ENCODE data around the gene GALNT6.
"Not testable (repeated sequence)": the region's sequence is repeated elsewhere in the genome, so short reads cannot be mapped to it uniquely, and the experiment has no call there.

The GALNT6 gene

DNA sequence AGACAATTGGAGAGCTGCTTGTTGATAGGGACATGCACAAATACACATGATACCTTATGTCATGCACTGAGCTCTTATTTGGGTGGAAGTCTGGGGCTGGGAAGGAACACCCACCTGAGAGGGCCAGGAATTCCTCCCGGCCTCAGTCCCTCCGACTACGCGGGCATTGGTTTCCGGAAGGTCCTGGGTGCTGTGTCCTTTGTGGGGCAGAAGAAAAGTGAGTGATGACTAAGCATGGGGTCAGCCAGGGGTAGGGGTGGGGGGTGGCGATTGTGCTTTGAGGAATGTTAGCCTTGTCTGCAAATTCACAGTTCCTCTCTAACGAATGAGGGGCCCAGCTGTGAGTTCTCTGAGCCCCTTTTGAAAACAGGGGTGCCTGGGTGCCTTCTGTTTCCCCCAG lies 45.5 kb downstream of the GALNT6 start:
- H3K27ac ChIP-seq = no peak overlapping the region
- no peak for TF ChIP-seq ZFX (IDR thresholded peaks at IDR 0.05; ENCODE audit: borderline replicate concordance)
- TF ChIP-seq, protein P1, sequence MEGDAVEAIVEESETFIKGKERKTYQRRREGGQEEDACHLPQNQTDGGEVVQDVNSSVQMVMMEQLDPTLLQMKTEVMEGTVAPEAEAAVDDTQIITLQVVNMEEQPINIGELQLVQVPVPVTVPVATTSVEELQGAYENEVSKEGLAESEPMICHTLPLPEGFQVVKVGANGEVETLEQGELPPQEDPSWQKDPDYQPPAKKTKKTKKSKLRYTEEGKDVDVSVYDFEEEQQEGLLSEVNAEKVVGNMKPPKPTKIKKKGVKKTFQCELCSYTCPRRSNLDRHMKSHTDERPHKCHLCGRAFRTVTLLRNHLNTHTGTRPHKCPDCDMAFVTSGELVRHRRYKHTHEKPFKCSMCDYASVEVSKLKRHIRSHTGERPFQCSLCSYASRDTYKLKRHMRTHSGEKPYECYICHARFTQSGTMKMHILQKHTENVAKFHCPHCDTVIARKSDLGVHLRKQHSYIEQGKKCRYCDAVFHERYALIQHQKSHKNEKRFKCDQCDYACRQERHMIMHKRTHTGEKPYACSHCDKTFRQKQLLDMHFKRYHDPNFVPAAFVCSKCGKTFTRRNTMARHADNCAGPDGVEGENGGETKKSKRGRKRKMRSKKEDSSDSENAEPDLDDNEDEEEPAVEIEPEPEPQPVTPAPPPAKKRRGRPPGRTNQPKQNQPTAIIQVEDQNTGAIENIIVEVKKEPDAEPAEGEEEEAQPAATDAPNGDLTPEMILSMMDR (IDR thresholded peaks at IDR 0.05) = no peak

DNA sequence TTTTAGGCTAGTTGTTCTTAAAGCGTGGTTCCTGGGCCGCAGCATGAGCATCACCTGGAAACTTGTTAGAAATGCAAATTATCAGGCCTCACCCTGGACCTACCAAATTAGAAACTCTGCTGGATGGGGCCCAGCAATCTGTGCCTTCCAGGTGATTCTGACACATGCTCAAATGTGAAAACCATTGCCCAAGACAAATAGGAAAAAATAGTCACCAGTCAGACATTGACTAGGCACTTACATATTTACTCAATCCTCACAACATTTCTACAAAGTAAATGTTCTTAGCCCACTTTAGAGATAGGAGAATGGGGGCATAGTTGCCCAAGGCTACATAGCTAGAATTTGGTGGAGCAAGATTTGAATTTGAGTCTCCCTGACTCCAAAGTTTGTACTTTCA lies 48.0 kb downstream of the GALNT6 start:
- no peak overlapping the region for H3K27ac ChIP-seq

DNA sequence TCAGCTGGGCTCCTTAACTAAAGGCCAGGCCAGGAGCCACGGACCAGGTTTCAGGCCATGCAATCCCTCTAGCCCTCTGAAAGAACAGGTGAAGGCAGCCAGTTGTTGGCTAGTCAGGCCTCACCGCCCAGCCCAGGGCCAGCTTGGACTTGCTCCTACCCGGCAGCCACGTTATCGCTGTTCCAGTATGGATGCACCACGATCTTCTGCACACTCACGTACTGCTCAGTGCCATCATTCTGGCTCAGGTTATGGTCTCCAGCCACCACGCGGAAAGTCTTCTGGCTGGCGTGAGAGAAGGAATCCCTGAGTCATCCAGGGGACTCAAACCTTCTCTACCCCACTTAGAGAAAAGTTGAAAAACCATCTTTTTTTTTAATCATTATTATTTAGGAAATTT lies 48.8 kb downstream of the GALNT6 start:
- TF ChIP-seq ZFX (IDR thresholded peaks at IDR 0.05; ENCODE audit: borderline replicate concordance) = no peak
- TF ChIP-seq, protein P1 (IDR thresholded peaks at IDR 0.05) = no peak
- no peak overlapping the region for H3K27ac ChIP-seq

More for the DNA sequence above, 48.0 kb downstream of the GALNT6 start:
- TF ChIP-seq ZFX (IDR thresholded peaks at IDR 0.05; ENCODE audit: borderline replicate concordance) = no peak
- TF ChIP-seq, protein P1 (IDR thresholded peaks at IDR 0.05) = no peak

DNA sequence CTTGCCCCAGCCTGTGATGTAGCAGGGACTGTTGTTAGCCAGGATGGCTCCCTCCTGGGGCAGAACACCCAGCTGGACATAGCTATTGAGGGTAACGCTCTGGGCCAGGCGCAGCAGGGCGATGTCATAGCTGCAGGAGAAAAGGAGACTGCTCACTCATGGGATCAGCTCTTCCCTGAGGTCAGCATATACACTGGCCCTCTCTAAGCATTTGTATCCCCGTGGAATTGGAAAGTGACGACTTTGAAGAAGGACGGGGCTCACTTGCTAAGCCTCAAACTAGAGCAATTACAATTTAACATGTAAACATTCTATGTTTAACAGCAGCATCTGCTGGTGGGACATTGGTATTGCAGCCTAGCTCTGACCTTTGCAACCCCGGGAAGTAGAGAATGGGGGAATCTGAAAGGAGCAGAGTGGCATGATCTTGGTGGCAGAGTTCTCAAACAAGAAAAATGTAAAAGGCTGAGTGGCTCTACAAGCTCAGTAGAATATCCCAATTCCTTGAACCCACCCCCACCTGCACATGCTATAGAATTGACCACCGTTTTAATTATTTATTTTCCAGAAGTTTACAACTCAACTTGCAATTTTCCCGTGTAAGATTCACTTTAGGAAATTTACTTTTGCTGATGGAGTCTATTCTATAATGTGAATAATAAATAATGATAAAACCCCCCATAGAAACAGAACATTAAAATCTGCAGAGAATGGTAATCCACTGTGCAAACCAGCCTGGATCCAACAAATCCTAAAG lies 49.8 kb downstream of the GALNT6 start:
- H3K27ac ChIP-seq = no peak overlapping the region
- TF ChIP-seq, protein P1 (IDR thresholded peaks at IDR 0.05) = peak; percentile 99
- TF ChIP-seq ZFX (IDR thresholded peaks at IDR 0.05; ENCODE audit: borderline replicate concordance) = no peak

DNA sequence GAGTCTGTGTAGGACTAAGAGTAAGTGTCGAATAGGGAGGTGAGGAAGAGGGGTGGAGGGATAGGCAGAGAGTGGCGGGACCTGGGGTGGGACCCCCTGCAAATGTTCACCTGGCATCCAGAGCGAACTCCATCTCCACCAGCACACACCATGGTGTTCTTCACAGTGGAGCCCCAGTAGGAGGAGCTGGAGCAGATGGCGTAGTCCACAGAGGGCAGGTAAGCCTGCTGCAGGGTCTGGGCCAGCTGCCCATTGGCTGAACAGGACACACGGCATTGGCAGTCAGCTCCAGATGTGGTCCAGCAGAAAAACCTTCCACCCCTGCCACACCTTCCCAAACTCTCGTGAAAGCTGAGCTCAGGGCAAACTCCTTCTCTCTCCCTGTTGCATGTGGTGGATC lies 51.5 kb downstream of the GALNT6 start:
- H3K27ac ChIP-seq = no peak overlapping the region
- TF ChIP-seq ZFX (IDR thresholded peaks at IDR 0.05; ENCODE audit: borderline replicate concordance) = no peak
- TF ChIP-seq, protein P1 (IDR thresholded peaks at IDR 0.05) = no peak

DNA sequence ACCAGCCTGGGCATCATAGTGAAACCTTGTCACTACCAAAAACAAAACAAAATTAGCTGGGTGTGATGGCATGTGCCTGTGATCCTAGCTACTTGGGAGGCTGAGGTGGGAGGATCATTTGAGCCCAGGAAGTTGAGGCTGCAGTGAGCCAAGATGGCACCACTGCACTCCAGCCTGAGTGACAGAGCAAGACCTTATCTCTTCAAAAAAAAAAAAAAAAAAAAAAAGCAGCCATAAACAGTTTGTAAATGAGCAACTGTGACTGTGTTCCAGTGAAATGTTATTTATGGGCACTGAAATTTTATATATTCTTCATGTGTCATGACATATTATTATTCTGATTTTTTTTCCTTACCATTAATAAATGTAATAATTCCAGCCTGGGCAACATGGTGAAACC lies 53.9 kb downstream of the GALNT6 start:
- not testable (repeated sequence) for H3K27ac ChIP-seq

DNA sequence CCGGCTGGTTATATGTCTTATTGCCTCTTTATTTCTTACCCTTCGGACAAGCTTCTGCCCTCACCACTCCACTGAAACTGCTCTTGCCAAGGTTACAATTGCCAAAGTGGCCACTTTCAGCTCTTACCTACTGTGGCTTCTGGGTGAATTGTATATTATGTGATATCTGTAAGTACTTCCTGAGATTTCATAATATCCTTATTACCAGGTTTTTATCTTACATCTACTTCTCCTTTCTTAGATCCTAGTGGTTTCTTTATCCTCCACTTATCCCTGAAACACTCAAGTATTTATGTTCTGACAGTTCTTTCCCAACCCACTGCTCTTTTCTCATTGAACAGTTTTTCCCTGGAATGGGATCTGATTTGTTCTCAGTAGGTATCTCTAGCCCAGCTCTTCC lies 55.3 kb downstream of the GALNT6 start:
- H3K27ac ChIP-seq = no peak overlapping the region
- TF ChIP-seq ZFX (IDR thresholded peaks at IDR 0.05; ENCODE audit: borderline replicate concordance) = no peak
- TF ChIP-seq, protein P1 (IDR thresholded peaks at IDR 0.05) = no peak

DNA sequence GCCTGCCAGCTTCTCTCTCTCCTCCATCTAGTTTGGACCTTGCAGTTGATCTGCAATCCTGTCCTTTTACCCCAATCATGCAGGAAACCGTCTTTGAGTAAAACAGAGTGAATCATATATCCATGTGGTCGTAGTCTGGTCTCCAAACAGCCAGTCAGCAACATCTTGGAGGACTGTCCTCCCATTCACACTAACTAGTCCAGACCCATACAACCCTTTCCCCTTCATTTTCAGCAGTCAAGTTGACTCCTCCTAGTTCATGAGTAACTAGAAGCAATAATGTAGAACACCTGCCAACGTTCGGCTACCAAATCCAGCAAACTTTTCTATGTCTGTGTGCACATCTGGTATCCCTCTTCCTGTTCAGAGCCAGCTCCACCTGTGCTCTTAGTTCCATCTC lies 56.4 kb downstream of the GALNT6 start:
- no peak overlapping the region for H3K27ac ChIP-seq
- TF ChIP-seq, protein P1 (IDR thresholded peaks at IDR 0.05) = no peak
- TF ChIP-seq ZFX (IDR thresholded peaks at IDR 0.05; ENCODE audit: borderline replicate concordance) = no peak
